ENCODE results near the gene CNTNAP2.

Gene CNTNAP2

GRCh38 chr7:146700015-146700560, 583.5 kb downstream of the CNTNAP2 start:
- ATAC-seq (replicated peaks): no peak
- H3K27me3 Mint-ChIP-seq: no peaks in the 10 kb centered on the region
- H3K27ac Mint-ChIP-seq: no peak overlapping the region
- peaks cover 0 to 4% of the 10 kb centered on the region in 2 donors for H3K9me3 Mint-ChIP-seq
- H3K4me3 Mint-ChIP-seq: no peak overlapping the region
- H3K36me3 Mint-ChIP-seq: no peaks in the 10 kb centered on the region
- no peak for DNase-seq
- no peaks in the 10 kb centered on the region for H3K4me1 Mint-ChIP-seq

GRCh38 chr7:146701166-146701565, 584.6 kb downstream of the CNTNAP2 start:
- peaks cover 2 to 4% of the 10 kb centered on the region in 2 donors for H3K9me3 Mint-ChIP-seq
- no peaks in the 10 kb centered on the region for H3K36me3 Mint-ChIP-seq
- H3K27ac Mint-ChIP-seq: no peak overlapping the region
- H3K4me1 Mint-ChIP-seq: no peaks in the 10 kb centered on the region
- H3K4me3 Mint-ChIP-seq: no peak overlapping the region
- ATAC-seq (replicated peaks) (no peak), DNase-seq (no peak)
- no peaks in the 10 kb centered on the region for H3K27me3 Mint-ChIP-seq

GRCh38 chr7:146702898-146703297, 586.3 kb downstream of the CNTNAP2 start:
- no peak overlapping the region for H3K4me3 Mint-ChIP-seq
- H3K27ac Mint-ChIP-seq: no peak overlapping the region
- H3K9me3 Mint-ChIP-seq: peaks cover 2 to 4% of the 10 kb centered on the region in 2 donors
- no peaks in the 10 kb centered on the region for H3K36me3 Mint-ChIP-seq
- no peaks in the 10 kb centered on the region for H3K4me1 Mint-ChIP-seq
- H3K27me3 Mint-ChIP-seq: no peaks in the 10 kb centered on the region
- DNase-seq (no peak), ATAC-seq (replicated peaks) (no peak)

GRCh38 chr7:146709451-146710027, 592.9 kb downstream of the CNTNAP2 start:
- ATAC-seq (replicated peaks) (no peak), DNase-seq (no peak)
- Mint-ChIP-seq H3K27ac (no peak overlapping the region), H3K4me1 (no peaks in the 10 kb centered on the region), H3K4me3 (no peak overlapping the region), H3K9me3 (peaks cover 0 to 2% of the 10 kb centered on the region in 2 donors), H3K27me3 (no peaks in the 10 kb centered on the region), H3K36me3 (no peaks in the 10 kb centered on the region)

GRCh38 chr7:146713205-146713604, 596.6 kb downstream of the CNTNAP2 start:
- no peaks in the 10 kb centered on the region for H3K4me1 Mint-ChIP-seq
- no peaks in the 10 kb centered on the region for H3K27me3 Mint-ChIP-seq
- no peak for DNase-seq
- H3K4me3 Mint-ChIP-seq: no peak overlapping the region
- no peak for ATAC-seq (replicated peaks)
- no peaks in the 10 kb centered on the region for H3K9me3 Mint-ChIP-seq
- no peak overlapping the region for H3K27ac Mint-ChIP-seq
- no peaks in the 10 kb centered on the region for H3K36me3 Mint-ChIP-seq

- Mint-ChIP-seq H3K4me3 (no peak overlapping the region), H3K27me3 (no peaks in the 10 kb centered on the region), H3K36me3 (no peaks in the 10 kb centered on the region), H3K4me1 (no peaks in the 10 kb centered on the region), H3K27ac (no peak overlapping the region), H3K9me3 (no peaks in the 10 kb centered on the region)
- DNase-seq (no peak), ATAC-seq (replicated peaks) (no peak)
Measured at GRCh38 chr7:146713934-146714333, 597.3 kb downstream of the CNTNAP2 start.

GRCh38 chr7:146720195-146720594, 603.6 kb downstream of the CNTNAP2 start:
- no peak overlapping the region for H3K4me3 Mint-ChIP-seq

GRCh38 chr7:146722986-146723385, 606.4 kb downstream of the CNTNAP2 start:
- H3K4me3 Mint-ChIP-seq: no peak overlapping the region
- no peak for ATAC-seq (replicated peaks)

More at GRCh38 chr7:146720195-146720594, 603.6 kb downstream of the CNTNAP2 start:
- DNase-seq (no peak), ATAC-seq (replicated peaks) (no peak)
- Mint-ChIP-seq H3K9me3 (no peaks in the 10 kb centered on the region), H3K27ac (no peak overlapping the region), H3K27me3 (no peaks in the 10 kb centered on the region), H3K36me3 (no peaks in the 10 kb centered on the region), H3K4me1 (no peaks in the 10 kb centered on the region)

GRCh38 chr7:146725520-146725919, 608.9 kb downstream of the CNTNAP2 start:
- Mint-ChIP-seq H3K27me3 (no peaks in the 10 kb centered on the region), H3K27ac (no peak overlapping the region), H3K36me3 (no peaks in the 10 kb centered on the region), H3K4me3 (no peak overlapping the region), H3K4me1 (no peaks in the 10 kb centered on the region), H3K9me3 (no peaks in the 10 kb centered on the region)
- ATAC-seq (replicated peaks) (no peak), DNase-seq (no peak)

More at GRCh38 chr7:146722986-146723385, 606.4 kb downstream of the CNTNAP2 start:
- Mint-ChIP-seq H3K27me3 (no peaks in the 10 kb centered on the region), H3K36me3 (no peaks in the 10 kb centered on the region), H3K4me1 (no peaks in the 10 kb centered on the region), H3K27ac (no peak overlapping the region), H3K9me3 (no peaks in the 10 kb centered on the region)
- DNase-seq: no peak

- H3K9me3 Mint-ChIP-seq: no peaks in the 10 kb centered on the region
- H3K27me3 Mint-ChIP-seq: no peaks in the 10 kb centered on the region
- DNase-seq: no peak
- no peaks in the 10 kb centered on the region for H3K4me1 Mint-ChIP-seq
- H3K4me3 Mint-ChIP-seq: no peak overlapping the region
- no peak overlapping the region for H3K27ac Mint-ChIP-seq
- no peak for ATAC-seq (replicated peaks)
- H3K36me3 Mint-ChIP-seq: no peaks in the 10 kb centered on the region
Measured at GRCh38 chr7:146728141-146728540, 611.5 kb downstream of the CNTNAP2 start.

- ATAC-seq (replicated peaks): no peak
- no peak for DNase-seq
- Mint-ChIP-seq H3K9me3 (no peaks in the 10 kb centered on the region), H3K4me1 (no peaks in the 10 kb centered on the region), H3K4me3 (no peak overlapping the region), H3K27ac (no peak overlapping the region), H3K36me3 (no peaks in the 10 kb centered on the region), H3K27me3 (no peaks in the 10 kb centered on the region)
Measured at GRCh38 chr7:146728611-146729010, 612.0 kb downstream of the CNTNAP2 start.

GRCh38 chr7:146731185-146731584, 614.6 kb downstream of the CNTNAP2 start:
- DNase-seq (no peak), ATAC-seq (replicated peaks) (no peak)
- Mint-ChIP-seq H3K4me1 (no peaks in the 10 kb centered on the region), H3K9me3 (no peaks in the 10 kb centered on the region), H3K27ac (no peak overlapping the region), H3K4me3 (no peak overlapping the region), H3K36me3 (no peaks in the 10 kb centered on the region), H3K27me3 (no peaks in the 10 kb centered on the region)

- ATAC-seq (replicated peaks): no peak
- no peak for DNase-seq
- H3K4me1 Mint-ChIP-seq: no peaks in the 10 kb centered on the region
- H3K4me3 Mint-ChIP-seq: no peak overlapping the region
- H3K9me3 Mint-ChIP-seq: peaks cover 0 to 8% of the 10 kb centered on the region in 2 donors
- no peak overlapping the region for H3K27ac Mint-ChIP-seq
- no peaks in the 10 kb centered on the region for H3K27me3 Mint-ChIP-seq
- no peaks in the 10 kb centered on the region for H3K36me3 Mint-ChIP-seq
Measured at GRCh38 chr7:146735992-146736391, 619.4 kb downstream of the CNTNAP2 start.

GRCh38 chr7:146736446-146737190, 620.0 kb downstream of the CNTNAP2 start:
- no peaks in the 10 kb centered on the region for H3K36me3 Mint-ChIP-seq
- no peak for DNase-seq
- H3K4me3 Mint-ChIP-seq: no peak overlapping the region
- no peaks in the 10 kb centered on the region for H3K4me1 Mint-ChIP-seq
- no peaks in the 10 kb centered on the region for H3K27me3 Mint-ChIP-seq
- H3K27ac Mint-ChIP-seq: no peak overlapping the region
- H3K9me3 Mint-ChIP-seq: peaks cover 4 to 13% of the 10 kb centered on the region in 2 donors
- ATAC-seq (replicated peaks): no peak

- Mint-ChIP-seq H3K4me1 (no peaks in the 10 kb centered on the region), H3K27ac (no peak overlapping the region), H3K4me3 (no peak overlapping the region), H3K9me3 (peaks cover 10 to 15% of the 10 kb centered on the region in 2 donors), H3K27me3 (no peaks in the 10 kb centered on the region), H3K36me3 (no peaks in the 10 kb centered on the region)
- no peak for ATAC-seq (replicated peaks)
- DNase-seq: no peak
Measured at GRCh38 chr7:146740039-146740438, 623.4 kb downstream of the CNTNAP2 start.

Measured in stimulated activated naive B cell treated with anti-CD40 and anti-IgM and Interleukin-4, amounts not matched to agents 10 μg/mL and 1 μg/mL and 100 μg/mL, for 72 hours (primary cell).